Activated CD8-positive, alpha-beta memory T cell treated with anti-CD3 and anti-CD28 coated beads for 4 hours (primary cell): ENCODE data around the gene LCN6.
"Not testable (repeated sequence)": the region's sequence is repeated elsewhere in the genome, so short reads cannot be mapped to it uniquely, and the experiment has no call there.

ENCODE experiments used
- DNase-seq, 2 donors: peaks; one replicate each; pipeline ENCODE4 v3.0.0-alpha.2; 2020; ENCODE audit warnings: low read depth in 2 of 2

LCN6 gene

DNA sequence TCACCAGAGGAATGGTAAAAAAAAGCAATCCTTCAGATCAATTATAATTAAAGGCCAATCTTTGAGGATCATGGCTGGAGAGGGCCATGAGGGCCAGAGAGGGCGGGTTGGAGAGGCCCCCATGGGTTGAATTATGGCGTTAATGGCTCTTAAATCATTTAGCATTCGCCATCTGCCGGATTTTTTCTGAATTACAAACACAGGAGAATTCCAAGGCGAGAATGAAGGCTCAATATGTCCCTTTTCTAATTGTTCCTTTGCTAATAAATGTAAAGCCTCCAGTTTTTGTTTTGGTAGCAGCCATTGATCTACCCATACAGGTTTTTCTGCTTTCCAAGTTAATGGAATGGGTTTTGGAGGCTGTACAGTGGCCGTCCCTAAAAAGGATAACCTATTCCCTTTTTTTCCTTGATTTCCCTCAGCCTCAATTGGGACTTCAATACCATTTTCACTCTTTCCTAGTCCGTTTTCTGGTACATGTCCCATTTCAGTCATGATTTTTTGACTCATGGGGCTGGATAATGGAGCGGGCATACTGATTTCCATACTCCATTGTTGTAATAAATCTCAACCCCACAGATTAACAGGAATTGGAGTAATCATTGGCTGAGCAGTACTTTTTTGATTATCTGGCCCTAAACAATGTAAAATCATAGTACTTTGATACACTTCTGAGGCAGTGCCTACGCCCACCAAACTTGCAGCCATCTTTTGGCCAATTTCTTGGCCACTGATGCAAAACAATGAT, 36.1 kb upstream of the LCN6 start:
- no peak for DNase-seq

DNA sequence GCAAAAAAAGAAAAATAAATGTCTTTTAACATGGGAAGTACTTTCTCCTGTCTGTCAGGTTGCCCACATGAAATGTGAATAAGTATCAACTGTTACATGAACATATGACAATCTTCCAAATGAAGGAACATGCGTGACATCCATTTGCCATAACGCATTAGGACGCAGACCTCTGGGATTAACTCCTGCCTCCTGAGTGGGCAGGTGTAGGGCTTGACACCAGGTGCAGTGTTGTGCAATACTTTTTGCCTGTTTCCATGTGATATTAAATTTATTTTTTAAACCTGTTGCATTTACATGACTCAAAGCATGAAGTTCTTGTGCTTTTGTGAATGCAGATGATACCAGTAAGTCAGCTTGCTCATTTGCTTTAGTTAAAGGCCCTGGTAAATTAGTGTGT, 34.1 kb upstream of the LCN6 start:
- DNase-seq: no peak

DNA sequence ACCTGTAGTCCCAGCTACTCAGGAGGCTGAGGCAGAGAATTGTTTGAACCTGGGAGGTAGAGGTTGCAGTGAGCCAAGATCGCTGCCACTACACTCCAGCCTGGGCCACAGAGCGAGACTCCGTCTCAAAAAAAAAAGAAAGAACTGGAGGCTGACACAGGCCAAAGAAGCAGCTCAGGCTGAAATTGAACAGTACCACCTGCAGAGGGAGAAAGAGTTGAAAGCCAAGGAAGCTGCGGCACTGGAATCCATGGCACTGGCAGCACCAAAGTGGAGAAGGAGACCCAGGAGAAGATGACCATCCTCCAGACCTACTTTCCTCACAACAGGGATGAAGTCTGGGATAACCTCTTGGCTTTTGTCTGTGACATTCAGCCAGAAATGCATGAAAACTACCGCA, 31.5 kb upstream of the LCN6 start:
- no peak for DNase-seq

DNA sequence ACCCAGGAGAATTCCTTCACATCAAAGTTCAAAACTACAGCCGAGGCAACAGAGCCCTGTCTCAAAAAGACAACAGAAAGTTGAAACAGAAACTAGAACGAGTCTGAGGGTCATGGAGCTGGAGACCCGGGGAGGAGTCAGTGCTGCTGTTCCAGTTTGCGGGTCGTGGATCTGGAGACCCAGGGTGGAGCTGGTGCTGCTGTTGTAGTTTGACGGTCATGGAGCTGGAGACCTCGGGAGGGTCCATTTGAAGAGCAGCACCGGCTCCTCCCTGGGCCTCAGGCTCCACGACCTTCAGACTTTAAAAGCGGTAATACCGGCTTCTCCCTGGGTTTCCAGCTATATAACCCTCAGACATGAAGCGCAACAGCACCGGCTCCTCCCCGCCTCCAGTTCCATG, 29.0 kb upstream of the LCN6 start:
- DNase-seq: no peak

DNA sequence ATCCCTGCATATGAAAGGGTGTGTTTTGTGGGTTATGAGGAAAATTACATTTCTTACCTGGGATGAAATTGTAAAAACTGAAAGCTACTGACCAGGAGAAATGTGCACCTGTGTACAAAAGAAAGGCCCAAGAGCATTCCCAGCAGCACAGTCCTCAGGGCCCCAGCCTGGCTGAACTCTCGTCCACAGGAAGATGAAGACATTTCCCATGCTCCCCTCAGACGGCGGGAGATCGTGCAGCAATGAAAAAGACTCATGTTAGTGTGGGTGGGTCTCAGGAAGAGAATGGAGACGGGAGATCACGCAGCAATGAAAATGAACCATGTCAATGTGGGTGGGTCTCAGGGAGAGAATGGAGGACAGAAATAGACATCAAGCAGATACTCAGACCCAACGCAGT, 28.6 kb upstream of the LCN6 start:
- DNase-seq: no peak

DNA sequence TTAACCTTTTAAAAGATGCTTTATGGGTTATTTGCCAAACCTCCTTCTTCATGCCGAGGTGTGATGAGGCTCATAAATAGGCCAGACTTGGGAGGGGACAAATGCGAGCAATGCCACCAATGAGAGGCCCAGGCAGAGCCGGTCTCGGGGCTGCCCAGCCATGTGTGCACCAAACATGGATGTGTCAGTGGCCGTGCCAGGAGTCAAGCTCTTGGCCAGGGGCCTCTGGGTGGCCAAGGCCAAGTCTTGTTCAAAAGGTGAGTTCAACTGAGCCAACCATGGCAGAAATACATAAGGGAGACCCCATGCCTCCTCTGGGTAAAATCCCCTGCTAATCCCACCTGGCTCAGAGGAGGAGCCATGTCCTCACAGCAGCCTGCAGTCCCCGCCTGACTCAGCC, 26.9 kb upstream of the LCN6 start:
- no peak for DNase-seq

DNA sequence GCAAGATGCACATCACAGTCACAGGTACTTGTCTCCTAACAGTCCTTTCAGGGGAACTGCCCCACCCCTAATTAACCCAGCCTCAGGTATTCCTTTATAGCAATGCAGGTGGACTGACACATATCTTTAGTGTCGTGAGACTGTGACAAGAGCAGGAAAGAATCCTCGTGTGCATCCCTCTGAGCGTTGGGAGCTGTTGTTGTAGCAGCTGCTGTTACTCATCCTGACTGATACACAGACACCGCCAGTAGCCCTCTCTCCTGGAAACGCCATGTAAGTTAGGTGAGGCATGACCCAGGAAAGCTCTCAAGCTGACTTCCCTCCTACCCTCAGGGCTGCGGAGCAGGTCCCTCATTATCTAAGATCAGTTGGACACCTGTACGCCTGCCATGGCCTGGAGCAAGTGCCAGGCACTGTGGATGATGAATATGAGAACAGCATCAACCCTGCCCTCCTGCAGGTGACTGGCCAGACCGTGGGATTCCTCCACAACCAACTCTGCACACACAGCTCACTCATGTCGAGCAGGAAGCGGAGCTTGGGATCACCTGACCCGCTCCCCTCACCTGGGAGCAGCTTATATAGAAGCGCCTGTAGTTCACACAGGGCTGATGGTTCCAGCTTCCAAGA, 26.2 kb upstream of the LCN6 start:
- no peak for DNase-seq

DNA sequence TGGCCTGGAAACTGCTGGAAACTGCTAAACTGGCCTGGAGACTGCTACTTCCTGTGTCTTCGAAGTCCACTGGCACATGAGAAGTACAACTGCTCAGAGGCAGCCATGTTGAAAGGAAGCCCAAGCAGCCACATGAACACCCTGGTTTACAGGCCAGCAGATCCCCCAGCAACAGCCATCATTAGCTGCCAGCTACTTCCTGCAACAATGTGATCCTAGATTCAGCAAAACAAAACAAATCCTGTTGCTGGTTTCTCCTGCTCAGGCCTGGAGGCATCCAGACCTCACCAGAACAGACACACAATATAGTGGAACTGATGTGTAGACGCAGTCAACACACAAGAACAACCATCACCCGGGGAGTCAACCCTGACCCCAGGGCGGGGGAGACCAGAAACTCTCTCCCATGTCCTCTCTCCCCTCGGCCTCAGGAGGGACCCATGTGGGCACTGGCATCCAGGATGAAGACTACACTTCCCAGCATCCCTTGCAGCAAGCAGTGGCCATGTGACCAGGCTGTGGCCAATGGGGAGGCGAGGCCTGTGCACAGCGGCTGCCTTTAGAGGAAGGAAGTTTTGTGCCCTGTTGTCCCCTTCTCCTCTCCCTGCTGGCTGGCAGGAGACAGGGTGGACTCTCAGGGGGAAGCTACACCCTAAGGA, 25.2 kb upstream of the LCN6 start:
- no peak for DNase-seq

DNA sequence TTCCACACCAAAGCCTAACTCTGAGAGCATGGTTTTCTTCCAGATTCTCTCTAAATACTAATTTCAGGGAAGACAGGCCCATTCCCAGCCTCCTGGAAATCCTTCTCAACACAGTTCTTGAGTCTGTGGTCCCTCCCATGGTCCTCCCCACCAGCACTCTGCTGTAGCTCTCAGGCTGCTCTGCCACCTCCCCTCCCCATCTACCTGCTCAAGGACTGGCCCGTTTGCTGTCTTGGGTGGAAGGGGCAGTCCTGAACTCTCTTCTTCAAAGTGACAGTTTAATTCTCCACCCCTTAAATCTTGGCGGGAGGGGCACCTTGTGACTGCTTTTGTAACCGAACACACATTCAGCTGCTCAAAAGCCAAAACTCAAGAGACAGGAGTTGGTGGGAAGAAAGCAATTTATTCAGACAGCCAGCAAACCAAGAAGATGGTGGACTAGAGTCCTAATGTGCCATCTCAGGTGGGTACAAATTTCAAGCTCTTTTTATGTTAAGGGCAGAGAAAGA, 23.6 kb upstream of the LCN6 start:
- no peak for DNase-seq

DNA sequence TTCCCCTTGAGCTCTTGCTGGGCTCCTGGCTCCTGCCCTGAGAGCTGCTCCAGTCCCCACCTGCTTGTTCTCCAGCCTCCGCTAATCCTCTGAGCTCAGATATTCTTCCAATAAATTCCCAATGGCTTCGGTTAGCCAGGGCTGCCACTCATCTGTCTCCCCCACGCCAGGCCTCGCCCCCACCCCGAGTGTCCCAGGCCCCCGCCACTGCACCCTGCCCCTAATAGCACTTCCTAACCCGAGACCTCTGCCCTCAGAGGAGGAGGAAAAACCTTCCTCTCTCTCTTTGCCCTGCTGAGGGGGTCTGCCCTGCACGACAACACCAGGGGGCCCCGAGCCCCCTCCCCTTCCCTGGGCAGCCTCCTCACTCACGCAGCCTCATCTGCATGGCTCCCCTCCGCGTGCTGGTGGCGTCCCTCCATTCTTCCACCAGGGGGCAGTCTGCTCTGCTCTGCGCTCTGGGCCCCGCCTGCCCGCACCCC, 21.4 kb upstream of the LCN6 start:
- no peak for DNase-seq

DNA sequence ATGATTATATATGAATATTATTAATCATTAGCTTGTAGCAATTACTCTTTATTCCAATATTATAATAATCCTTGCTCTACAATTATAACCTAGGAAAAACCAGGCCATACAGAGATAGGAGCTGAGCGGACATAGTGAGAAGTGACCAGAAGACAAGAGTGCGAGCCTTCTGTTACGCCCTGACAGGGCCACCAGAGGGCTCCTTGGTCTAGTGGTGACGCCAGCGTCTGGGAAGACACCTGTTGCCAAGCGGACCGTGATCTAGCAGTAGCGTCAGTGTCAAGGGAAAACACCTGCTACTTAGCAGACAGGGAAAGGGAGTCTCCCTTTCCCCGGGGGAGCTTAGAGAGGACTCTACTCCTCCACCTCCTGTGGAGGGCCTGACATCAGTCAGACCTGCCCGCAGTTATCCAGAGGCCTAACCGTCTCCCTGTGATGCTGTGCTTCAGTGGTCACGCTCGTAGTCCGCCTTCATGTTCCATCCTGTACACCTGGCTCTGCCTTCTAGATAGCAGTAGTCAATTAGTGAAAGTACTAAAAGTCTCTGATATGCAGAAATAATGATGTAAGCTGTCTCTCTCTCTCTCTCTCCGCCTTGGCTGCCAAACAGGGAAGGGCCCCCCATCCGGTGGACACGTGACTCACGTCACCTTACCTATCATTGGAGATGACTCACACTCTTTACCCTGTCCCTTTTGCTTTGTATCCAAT, 18.2 kb upstream of the LCN6 start:
- DNase-seq: not testable (repeated sequence)

DNA sequence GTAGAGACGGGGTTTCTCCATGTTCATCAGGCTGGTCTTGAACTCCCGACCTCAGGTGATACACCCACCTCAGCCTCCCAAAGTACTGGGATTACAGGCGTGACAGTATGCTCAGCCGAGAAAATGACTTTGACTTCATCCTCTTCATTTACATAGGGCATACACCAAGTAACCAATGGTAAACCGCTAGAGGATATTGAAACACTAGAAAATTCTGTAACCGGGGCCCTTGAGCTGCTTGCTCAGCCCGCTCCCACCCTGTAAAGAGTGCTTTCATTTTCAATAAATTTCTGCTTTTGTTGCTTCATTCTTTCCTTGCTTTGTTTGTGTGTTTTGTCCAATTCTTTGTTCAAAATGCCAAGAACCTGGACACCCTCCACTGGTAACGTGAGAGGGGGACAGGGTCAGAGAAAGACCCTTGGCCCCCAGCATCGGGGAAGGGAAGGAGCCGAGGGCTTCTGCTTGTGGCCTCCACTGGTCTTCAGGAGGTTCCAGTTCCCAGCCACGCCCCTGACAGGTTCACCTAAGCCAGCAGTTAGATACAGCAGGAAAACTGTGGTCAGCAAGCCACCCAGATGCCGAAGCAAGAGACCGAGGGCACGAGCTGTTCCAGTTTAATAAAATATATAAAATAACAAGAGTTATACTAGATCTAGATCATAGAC, 17.6 kb upstream of the LCN6 start:
- DNase-seq: not testable (repeated sequence)

DNA sequence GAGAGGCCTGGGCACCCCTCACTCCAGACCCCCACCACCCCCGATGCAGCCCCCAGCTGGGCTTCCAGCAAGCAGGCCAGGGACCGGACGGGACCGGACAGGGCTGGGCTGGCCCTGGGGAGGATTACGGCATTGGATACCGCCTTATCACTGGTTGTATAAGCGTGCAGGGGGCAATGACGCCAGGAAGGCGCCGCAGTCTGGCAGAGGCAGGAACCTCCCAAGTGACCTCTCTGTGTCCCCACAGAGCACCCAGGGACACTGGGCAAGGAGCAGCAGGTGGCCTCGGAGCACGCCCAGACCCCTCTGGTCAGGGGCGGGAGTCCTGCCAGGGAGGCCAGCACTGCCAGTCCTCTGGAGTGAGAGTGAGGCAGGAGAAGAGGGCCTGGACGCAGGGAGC, 16.7 kb upstream of the LCN6 start:
- DNase-seq: no peak

DNA sequence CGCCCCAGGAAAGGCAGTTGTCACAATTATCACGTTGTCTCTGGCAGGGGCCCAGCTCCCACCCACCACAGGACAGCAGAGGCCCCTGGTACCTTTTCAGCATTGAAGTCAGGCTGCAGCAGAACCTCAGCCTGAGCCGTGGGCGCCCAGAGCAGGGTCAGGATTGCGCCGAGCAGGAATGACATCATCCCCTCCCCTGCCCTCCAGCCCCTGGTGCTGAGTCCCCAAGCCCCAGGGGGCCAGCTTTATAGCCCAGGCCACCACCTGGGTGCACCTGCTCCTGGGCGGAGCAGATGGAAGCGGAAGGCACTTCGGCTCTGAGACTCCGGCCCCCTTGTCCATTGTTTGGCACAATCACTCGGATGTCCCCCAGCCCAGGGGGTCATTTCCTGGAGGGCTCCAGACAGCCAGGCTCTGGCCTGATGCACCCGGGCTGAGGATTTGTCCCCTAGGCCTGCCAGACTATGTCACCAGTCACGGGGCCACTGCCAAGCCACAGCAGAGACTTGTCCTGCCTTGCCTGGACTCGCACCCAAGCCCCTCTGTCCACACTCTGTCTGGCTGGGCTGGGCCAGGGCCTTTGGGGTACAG, 16.1 kb upstream of the LCN6 start, which contains the start of gene LCN15:
TSS of gene LCN15 (minus strand) at position 218 of the 591 bp plus-strand sequence. CDS start at position 188, 30 bp downstream.
- DNase-seq: no peak

DNA sequence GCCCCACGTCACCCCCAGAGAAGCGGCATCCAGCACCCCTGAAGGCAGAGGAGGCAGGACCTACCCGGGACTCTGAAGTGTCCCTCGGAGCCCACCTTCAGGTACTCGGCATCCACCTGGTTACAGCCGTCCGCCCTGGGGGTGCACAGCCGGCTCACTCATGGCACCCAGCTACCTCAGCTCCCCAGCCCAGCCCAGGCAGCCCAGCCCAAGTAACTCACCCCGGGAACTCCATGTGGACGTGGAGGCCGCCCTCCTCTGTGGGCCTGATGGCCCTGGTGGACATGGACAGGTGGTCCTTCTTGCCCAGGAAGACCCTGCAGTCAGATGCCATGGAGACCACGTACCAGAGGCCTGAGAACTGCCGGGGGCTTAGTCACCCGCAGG, 15.3 kb upstream of the LCN6 start:
- no peak for DNase-seq

DNA sequence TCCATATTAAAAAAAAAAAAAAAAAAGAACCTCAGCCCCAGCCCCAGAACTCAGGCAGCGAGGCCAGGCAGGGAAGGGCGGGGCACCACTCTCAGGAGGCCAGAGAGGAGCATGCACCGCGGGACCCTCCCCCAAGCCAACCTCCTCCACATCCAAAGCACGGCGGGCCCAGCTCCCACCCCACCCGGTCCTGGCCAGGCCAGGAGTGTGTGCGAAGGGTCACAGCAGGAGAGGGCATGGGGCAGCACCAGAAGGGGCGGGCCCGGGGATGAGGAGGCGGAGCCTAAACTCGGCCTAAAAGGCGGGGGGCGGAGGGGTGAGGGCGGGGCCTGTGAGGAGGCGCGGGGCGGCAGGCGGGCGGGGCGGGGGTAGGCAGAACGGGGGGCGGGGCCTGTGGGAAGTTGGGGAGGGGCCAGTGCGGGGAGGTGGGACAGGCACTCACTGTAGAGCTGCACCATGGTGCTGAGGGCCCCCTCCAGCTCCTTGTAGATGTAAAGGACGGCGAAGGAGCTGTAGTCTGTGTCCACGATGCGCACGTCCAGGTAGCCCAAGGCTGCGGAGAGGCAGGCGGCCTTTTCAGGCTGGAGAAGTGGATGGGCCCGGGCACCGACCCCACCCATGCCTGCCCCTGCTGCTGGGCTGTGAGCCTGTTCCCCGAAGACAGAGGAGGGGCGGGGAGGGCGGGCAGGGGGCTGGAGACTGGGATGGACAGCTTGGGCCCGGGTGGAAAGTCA, 14.8 kb upstream of the LCN6 start:
- DNase-seq: no peak

DNA sequence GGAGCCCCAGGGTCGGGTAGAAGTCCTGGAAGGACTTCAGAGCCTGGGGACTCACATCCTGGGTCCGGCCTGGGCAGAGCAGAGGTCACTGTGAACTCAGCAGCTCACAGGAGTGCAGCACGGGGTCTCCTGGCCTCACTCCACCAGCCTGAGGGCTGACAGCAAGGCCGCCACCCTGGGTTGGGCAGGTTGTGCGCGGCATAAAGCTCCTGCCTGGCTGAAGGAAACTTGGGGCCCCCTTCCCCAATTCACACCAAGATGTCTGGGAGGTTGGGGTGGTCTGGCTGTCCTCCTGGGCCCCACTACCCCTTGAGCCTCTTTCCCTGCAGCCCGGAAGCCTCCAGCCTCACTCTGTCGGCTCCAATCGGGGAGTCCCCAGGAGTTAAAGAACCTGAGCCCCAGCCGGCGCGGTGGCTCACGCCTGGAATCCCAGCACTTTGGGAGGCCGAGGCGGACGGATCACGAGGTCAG, 13.9 kb upstream of the LCN6 start:
- DNase-seq: no peak

DNA sequence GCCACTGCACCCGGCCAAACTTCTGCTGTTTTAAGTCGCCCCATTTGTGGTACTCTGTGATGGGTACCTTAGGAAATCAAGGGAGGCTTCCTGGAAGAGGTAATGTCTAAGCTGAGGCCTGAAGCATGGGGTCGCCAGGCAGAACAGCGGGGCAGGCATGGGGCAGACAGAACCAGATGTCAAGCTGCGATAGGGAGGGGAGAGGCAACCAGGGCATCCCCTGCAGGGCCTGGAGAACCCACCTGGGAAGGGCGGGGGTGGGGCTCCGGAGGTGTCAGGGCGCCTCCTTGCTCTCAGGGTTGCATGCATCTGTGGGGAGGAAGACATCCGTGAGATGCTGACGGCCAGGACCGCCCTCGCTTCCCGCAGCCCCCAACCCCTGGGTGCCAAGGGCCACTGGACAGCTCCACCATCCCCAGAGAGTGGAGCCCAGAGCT, 13.2 kb upstream of the LCN6 start:
- DNase-seq: no peak

DNA sequence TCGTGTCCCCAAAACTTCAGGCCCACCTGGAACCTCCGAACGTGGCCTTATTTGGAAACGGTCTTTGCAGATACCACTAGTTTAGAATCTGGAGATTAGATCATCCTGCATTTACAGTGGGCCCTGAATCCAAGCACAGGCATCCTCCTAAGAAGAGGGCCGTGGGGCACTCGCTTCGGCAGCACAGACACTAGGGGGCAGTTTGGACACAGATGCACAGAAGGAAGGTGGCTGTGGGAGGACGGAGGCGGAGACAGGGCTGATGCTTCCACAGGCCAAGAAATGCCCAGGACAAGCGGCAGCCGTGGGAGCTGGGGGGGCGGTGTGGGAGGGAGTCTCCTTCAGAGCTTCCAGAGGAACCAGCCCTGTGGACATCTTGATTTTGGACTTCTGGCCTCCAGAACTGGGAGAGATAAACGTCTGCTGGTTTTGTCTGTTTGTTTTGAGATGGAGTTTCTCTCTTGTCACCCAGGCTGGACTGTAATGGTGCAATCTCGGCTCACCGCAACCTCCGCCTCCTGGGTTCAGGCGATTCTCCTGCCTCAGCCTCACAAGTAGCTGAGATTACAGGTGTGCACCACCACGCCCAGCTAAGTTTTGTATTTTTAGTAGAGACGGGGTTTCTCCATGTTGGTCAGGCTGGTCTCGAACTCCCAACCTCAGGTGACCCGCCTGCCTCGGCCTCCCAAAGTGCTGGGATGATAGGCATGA, 12.7 kb upstream of the LCN6 start:
- not testable (repeated sequence) for DNase-seq

DNA sequence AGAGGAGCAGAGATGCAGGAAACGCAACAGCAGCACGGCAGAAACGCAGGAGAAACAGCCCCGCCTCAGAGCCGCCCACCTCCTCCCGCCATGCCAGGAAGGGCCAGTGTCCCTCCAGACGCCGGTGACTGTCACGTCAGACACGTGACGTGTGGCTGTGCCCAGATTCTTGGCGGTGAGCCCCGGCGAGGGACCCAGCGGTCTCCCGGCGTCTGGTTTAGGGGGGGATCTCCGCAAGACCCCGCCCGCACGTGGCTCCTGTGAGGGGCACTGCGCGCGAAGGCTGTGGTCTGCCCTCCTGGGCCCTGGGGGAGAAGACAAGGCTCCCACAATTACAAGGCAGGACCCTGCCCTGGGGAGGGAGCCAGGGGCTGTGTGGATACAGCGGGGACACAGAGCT, 12.1 kb upstream of the LCN6 start:
- no peak for DNase-seq
